HG03575 (cell line): ENCODE results near the gene TC2N.

Source experiments
- ATAC-seq: cut with Tn5 transposase; IDR thresholded peaks from one replicate; pipeline ENCODE4 v1.9.1; 2021; ENCODE audit not compliant: unreplicated experiment, insufficient number of reproducible peaks, low FRiP score; ENCODE audit errors: extremely low read depth

Gene TC2N

DNA sequence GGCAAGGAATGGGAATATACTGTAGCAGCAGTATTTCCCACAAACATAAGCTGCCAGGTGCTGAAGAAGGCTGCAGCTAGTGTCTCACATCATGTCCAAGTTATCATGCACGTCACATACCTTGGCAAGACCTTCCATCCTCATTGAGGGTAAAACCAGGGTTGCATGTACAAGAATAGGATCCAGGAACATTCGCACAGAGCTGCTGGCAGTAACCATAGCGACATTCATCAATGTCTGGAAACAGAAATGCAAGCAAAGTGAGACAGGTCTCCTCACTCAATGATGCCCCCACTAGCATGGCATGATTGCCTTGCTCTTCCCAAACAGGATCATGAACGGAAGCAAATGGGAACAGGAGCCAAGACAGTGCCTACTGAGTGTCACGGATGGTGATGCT lies 23.8 kb upstream of the TC2N start:
- no peak for ATAC-seq

- no peak for ATAC-seq
Observed at GRCh38 chr14:91890291-91890749, 23.0 kb upstream of the TC2N start.

GRCh38 chr14:91889477-91890211 lies 22.3 kb upstream of the TC2N start:
- ATAC-seq, result no peak

DNA sequence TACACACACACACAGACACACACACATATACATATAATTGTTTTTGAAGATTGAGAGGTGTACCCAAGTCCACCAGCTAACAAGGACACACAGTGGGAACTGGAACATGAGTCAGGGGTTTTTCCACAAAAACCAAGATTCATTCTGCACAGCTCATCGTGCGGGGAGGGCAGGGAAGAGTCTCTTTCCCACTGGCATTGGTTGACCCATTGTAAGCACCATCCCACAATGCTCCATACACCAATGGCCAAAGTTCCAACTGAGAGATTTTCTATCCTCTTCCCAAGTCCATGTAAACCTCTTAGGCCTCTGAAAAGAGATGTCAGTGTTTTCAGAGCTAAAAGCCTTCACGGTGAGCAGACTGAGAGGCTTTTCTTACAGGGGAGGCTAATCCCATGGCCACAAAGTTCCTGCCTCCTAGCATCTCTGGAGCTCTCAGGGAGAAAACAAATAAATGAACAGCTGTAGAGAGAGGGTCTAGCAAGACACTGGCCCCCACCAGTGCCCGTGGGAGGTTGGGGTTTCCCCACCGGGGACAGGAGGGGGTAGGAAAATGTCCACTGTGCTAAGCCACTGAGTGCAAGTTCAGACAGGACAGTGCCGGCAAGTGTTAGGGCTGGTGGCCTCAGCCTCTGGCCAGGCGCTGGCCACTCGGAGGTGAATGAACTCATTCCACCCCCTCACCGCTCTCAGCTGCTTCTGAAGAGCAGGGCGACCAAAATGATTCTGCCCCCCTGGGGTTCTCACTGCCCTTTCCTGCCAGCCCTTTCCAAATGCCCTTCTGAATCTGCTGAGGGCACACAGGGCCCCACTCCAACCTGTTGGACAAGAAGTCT lies 21.5 kb upstream of the TC2N start:
- no peak for ATAC-seq

- no peak for ATAC-seq
Observed at GRCh38 chr14:91886961-91887360, 19.6 kb upstream of the TC2N start.

DNA sequence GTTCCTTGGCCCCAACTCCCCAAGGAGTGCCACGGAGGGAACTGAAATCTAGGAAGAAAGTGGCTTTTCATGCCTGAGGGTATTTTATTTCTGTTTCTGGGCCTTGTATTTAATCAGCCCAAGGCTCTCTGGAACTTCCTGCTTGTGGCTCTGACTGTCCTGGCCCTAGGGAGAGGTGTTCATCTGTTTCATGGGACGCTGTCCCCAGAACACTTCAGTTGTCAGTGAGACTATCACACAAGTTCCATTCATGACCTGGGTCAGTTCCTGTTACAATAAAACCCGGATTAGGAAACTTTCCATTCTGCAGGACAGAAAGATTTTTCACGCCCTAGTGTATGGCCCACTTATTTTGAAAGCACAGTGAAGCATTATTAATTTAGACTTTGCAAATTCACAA lies 18.5 kb upstream of the TC2N start:
- ATAC-seq, result no peak

- ATAC-seq, result no peak
Observed at GRCh38 chr14:91885113-91885712, 17.9 kb upstream of the TC2N start.

DNA sequence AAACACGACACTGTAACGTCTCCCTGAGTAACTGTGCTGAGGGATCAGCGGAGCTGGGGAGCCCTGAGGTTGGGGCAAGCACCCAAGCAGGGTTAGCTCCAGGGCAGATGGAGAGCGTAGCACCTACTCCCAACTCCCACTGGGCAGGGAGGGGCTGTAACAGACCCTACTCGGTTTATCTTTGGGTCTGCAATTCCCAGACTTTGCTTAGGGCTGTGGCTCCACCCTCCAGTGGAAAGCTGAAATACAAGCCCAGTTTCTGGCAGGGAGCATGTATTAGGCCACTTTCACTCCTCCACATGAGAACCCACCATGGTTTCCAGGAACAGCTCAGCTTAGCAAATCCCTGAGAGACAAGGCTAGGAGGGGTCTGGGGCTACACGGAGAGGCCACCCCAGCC lies 17.3 kb upstream of the TC2N start:
- ATAC-seq, result no peak

GRCh38 chr14:91883753-91884152 lies 16.4 kb upstream of the TC2N start:
- no peak for ATAC-seq

DNA sequence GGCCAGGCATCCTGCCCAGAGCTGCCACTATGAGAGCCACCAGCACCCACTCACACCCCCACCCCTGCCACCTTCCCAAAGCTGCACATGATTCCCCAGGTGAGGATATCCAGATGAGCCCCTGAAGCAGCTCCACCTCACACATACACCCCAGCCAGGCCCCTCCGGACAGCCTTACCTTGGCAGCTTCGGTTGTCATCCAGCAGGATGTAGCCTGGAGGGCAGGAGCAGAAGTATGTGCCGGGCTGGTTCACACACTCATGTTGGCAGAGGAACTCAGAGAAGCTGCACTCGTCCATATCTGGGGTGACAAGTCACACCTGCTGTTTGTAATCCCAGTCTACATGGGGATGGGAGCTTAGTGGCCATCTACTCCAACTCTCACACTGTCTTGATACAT lies 15.4 kb upstream of the TC2N start:
- ATAC-seq, result no peak

- no peak for ATAC-seq
Observed at GRCh38 chr14:91882369-91882768, 15.0 kb upstream of the TC2N start.

GRCh38 chr14:91879196-91879595 lies 11.9 kb upstream of the TC2N start:
- ATAC-seq, result no peak

DNA sequence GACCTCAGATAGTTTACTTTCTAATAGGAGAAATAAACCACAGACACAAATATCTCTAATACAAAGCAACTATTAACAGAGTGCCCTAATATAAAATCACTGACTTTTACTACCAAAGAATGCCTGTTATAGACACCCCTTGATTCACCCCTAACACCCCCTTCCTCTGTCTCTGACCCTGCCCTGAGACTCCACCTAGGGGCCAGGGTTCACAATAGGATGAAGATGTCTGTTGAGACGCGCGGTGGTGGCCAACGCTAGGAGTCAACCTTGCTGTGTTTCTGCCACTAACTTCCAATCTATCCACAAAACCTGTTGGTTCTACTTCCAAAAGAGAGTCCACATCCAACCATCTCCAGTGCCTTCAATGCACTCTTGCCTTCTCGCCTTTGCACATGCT lies 10.9 kb upstream of the TC2N start:
- no peak for ATAC-seq

GRCh38 chr14:91877376-91877915 lies 10.1 kb upstream of the TC2N start:
- ATAC-seq, result no peak

DNA sequence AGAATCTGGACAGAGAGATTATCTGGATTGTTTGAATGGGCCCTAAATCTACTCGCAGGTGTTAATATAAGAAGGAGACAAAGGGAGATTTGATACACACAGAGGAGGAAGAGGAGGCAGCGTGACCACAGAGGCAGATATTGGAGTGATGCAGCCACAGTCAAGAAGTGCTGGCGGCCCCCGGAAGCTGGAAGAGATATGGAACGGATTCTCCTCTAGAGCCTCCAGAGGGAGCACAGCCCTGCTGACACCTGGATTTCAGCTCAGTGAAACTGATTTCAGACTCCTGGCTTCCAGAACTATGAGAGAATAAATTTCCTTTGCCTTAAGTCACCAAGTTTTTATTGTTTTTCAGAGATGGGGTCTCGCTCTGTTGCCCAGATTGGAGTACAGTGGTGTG lies 9.2 kb upstream of the TC2N start:
- no peak for ATAC-seq

GRCh38 chr14:91875525-91876286 lies 8.4 kb upstream of the TC2N start:
- no peak for ATAC-seq

DNA sequence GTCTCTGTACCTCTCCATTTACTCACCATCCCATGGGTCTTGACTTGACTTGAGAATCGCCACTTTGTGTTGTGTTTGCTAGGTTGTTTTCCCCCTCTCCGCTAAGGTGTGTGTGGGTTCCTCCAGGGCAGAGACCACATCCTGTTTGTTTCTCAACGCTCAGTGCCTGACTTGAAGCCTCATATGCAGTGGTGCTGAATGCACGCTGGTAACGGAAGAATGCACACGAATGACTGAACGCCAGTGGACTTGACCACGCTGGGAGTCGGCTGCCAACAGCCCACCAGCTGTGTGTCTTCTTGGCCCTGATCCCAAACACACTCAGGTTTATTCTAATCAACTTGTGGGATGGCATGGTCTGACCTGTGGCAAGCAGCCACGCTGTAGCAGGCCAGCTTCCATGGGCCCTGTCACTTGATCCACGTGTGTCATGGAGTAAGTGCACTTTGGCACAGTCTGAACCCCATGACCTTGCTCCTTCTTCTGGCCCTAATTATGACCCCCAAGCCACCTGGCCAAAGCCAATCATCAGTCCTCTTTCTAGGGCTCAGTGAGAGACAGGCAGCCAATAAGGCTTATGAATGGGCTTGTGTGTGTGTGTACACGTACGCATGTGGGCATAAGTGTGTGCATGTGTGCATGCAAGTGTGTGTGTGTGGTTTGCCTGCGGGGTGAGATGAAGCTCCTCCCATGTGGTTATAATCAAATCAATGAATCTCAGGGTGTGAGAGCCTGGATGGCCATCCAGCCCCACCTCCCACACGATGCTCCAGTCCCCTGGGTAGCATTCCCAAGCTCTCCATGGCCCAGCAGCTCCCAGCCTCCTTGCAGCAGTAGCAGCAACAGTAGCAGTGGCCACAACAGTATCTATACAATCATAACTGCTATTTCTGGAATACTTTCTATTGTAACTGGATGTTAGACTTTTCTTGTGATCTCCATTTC lies 6.4 kb upstream of the TC2N start:
- ATAC-seq, result peak; percentile 71
